Measurements from ENCODE around the gene TUBA3E.

The TUBA3E gene

DNA sequence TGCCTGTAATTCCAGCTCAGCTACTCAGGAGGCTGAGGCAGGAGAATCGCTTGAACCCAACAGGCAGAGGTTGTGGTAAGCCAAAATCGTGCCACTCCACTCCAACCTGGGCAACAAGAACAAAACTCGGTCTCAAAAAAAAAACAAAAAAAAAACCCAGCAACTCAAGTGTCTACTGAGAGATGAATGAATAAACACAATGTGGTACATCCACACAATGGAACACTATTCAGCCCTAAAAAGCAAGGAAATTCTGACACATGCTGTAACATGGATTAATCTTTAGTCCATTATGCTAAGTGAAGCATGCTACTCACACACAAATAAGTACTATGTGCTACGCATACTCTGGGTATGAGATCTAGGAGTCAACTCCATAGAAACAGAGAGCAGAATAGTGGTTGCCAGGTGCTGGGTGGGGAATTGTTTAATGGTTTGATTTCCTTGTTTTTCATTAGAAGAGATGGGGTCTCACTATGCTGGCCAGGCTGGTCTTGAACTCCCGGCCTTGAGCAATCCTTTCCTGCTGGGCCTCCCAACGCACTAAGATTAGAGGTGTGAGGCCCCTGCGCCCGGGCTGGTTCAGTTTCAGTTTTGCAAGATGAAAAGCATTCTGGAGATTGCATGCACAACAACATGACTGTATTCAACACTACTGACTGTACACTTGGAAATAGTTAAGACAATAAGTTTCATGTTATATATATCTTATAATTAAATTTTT lies 32.8 kb downstream of the TUBA3E start:
- TF ChIP-seq, protein P1, sequence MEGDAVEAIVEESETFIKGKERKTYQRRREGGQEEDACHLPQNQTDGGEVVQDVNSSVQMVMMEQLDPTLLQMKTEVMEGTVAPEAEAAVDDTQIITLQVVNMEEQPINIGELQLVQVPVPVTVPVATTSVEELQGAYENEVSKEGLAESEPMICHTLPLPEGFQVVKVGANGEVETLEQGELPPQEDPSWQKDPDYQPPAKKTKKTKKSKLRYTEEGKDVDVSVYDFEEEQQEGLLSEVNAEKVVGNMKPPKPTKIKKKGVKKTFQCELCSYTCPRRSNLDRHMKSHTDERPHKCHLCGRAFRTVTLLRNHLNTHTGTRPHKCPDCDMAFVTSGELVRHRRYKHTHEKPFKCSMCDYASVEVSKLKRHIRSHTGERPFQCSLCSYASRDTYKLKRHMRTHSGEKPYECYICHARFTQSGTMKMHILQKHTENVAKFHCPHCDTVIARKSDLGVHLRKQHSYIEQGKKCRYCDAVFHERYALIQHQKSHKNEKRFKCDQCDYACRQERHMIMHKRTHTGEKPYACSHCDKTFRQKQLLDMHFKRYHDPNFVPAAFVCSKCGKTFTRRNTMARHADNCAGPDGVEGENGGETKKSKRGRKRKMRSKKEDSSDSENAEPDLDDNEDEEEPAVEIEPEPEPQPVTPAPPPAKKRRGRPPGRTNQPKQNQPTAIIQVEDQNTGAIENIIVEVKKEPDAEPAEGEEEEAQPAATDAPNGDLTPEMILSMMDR (IDR thresholded peaks at IDR 0.05), result no peak

DNA sequence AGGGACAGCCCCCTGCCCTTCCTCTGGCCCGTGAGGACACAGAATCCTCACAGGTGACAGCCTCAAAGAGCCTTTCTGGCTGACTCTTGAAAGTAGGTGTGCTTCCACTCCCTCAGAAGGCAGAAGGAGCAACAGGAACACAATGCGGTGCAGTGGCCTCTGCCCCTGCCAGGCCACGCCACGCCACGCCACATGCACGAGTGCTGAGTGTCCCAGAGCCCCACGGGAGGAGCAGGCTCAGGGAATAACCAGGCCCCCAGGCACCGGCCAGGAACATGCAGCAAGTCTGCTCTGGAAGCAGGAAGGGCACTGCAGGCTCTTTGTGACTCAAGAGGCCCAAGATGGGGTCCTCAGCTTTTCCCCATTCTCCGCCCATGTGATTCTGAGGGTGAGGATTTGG lies 35.3 kb downstream of the TUBA3E start:
- TF ChIP-seq, protein P1 (IDR thresholded peaks at IDR 0.05), result no peak

DNA sequence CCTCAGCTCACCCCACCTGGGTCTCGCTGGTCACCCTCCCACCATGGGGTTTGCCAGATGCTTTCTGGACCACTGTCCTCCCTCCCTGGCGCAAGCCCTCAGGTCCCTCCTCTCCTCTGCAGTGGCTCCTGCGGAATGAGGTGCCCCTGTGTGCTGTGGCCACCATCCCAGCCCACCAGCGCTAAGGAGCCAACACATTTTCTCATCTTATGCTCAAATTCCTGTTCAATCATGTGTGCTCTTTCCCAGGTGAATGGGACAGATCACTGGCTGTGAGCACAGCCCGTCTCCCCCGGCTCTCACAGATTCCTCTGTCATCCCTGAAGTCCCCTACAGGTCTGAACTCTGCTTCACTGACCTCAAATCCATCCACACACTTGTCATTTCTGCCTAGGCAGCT lies 38.1 kb downstream of the TUBA3E start:
- TF ChIP-seq, protein P1 (IDR thresholded peaks at IDR 0.05), result no peak

DNA sequence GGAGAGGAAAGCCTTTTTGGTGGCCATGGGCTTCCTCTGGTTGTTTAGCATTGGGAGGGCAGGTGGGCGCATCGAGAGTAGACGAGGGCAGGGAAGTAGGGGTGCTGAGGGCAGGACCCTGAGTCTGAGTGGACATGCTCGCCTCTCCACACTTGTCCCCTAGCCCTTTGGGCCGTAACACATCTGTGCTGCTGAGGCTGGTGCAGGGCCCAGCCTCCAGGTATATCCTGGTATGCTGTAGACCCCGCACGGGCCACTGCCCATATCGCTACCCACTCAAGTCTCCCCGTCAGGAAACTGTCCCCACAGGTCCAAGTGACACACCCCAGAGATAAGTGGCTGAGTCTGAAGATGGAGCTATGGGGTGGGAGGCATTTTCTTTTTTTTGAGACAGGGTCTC lies 39.6 kb downstream of the TUBA3E start:
- TF ChIP-seq, protein P1 (IDR thresholded peaks at IDR 0.05), result no peak

DNA sequence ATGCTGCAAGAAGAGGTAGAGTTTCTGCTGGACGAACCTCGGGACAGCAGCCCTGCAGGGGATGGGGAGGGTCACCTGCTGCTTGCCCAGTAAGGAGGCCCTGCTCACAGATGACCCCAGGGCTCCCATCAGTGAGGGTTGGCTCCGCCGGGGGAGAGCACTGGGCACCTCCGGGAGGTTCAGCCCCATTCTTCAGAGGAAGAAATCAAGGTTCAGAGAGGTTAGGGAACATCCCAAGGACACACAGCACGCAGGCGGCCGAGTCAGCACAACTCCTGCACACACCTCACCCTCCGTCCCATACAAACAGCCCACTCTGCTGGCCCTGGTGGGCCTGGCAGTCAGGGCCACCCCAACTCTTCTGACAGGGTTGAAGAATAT lies 41.6 kb downstream of the TUBA3E start:
- TF ChIP-seq, protein P1 (IDR thresholded peaks at IDR 0.05), result no peak

DNA sequence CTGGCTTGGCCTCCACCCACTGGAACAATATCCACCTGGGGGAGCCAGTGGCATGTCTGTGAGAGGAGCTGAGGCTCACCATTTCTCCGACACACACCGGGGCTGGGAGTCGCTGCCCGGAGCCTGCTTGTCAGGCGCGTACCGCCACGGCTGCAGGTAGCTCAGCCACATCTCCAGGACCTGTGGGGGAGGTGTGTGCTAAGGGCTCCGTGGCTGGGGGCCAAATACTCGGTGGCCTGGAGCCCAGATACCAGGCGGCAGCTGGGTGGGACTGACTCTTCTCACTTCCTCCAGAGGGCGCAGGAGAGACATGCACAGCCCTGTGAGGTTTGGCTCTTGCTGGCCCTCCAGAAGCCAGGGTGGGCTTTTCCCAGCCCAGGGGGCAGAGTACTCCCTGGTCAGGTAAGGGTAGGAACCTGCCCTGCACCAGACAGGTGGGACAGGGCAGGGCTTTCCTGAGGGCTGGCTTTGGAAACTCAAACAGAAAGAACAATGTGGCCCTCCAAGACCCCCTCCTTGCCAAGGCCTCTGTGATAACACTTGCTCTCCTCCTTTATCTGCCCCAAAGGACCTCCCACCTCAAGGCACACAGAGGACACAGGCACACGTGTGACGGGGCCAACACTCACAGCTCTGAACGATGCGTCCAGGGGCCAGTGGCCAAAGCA lies 42.1 kb downstream of the TUBA3E start:
- TF ChIP-seq, protein P1 (IDR thresholded peaks at IDR 0.05), result peak; percentile 64

GRCh38 chr2:130154773-130155765 lies 43.2 kb downstream of the TUBA3E start:
- TF ChIP-seq, protein P1 (IDR thresholded peaks at IDR 0.05), result no peak

Measured in LNCAP (cell line).